Measurements from ENCODE around the gene TAOK1.

GRCh38 chr17:29369831-29370735 is 20.1 kb upstream of the TAOK1 start:
- TF ChIP-seq CTCF (IDR thresholded peaks at IDR 0.05) (peak; percentile 74 to 83 (median 78)), POLR2A (IDR thresholded peaks at IDR 0.05) (no peak)

Data from uterus (tissue), 2 donors.